Stimulated activated CD4-positive, alpha-beta T cell treated with anti-CD3 and anti-CD28 coated beads, Interleukin-15, amount 100 ng/mL, for 1 hour (primary cell): ENCODE results near the gene DGCR6L.
"Not testable (repeated sequence)": the region's sequence is repeated elsewhere in the genome, so short reads cannot be mapped to it uniquely, and the experiment has no call there.

Experiments
- DNase-seq, 2 donors: peaks; one replicate each; pipeline ENCODE4 v3.0.0-alpha.2; 2020; ENCODE audit warnings: low read depth in 1 of 2, low spot score in 1 of 2

DGCR6L gene

DNA sequence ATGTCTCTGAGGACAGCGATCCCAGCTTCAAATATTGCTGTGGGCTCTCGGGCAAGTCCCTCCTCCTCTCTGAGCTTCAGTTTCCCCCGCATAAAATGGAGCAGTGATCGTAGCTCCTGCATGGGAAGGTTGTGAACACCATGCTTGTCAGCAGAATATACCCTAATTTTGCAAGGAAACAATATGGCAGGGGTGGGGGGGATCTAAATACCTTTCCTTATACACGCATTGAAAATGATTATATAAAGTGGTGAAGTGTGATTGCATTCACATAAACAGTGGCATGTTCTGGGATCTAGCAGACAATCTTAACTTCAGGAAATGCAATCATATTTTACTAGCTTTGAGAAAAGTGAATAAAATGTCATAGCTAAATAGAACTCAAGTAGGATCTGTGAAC lies 27.8 kb downstream of the DGCR6L start:
- DNase-seq, result no peak

DNA sequence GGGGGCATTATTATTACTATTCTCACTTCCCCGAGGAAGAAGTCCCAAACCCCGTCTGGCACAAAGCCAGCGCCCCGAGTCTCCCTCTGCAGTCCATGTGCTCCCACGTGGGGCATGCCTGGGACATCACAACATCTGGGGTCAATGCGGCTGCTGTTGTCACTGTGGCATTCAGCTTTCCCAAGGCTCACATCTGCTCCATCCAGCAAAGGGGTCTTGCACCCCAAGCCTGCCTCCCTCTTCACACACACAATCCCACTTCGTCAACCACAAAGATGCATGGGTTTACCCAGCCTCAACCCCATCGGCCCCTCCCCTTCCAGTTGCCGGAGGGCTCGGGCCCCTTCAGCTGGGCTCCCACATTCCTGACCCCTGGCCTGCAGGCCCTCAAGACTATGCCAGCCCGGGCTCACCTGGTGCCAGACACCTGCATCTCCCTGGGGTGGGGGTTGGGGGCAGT lies 28.2 kb downstream of the DGCR6L start:
- DNase-seq, result no peak

DNA sequence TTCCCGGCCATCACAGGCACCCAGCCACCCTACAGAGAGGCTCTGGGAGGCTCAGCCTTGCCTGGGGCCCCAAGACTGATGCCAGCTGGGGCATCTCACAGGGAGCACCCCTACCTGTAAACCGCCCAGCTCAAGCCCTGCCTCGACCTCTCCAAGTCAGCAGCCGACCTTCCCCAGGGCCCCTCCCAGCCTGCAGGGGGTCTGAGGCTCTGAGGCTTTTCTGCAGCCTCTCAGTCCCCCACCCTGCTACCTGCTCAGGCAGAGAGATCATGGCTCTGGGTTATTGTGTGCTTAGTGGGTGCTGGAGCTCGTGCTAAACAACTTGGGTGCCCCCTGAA lies 28.6 kb downstream of the DGCR6L start:
- no peak for DNase-seq

DNA sequence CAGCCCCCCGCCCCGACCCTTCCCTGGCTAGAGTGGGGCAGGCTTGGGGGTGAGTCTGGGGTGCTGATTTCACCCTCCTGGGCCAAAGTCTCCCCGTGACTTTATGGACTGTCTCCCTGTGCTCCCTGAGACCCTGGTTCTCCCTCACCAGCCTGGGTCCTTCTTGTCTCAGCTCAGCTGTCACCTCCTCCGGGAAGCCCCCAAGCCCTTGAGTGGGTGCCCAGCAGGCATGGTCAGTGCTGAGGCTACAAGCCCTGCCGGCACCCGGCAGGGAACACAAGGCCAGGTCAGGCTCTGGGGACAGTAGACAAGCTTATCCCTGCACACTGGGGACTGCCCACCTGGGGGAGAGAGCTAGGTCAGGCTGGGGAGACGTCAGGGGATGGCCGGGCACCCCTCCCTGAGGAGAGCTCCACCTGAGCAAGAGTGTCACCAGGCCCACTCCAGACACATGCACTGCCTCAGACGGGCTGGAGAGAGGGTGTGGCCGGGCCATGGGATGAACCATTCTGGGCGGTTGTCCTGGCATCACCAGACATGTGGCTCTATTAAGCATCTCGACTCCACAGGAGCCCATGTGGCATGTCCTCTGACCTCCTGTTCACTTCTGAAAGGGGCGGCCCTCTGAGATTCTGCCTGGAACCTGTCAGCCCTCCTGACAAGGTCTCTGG lies 29.1 kb downstream of the DGCR6L start:
- DNase-seq, result no peak

DNA sequence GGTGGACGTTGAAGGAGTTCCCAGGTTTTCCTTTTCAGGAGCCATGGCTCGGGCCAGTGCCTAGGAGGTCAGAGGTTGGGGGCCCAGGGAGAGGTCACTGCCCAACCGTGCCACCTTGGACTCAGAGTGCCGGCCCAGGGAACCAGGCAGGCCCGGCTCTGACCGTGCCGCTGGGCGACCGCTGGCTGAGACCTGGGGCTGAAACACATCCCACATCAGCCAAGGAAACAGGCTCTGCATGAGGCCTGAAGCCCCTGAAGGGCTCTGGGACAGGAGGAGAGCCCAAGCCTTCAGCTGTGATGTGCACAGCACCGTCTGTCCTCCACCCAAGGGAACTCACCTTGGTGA lies 29.8 kb downstream of the DGCR6L start:
- DNase-seq, result no peak

DNA sequence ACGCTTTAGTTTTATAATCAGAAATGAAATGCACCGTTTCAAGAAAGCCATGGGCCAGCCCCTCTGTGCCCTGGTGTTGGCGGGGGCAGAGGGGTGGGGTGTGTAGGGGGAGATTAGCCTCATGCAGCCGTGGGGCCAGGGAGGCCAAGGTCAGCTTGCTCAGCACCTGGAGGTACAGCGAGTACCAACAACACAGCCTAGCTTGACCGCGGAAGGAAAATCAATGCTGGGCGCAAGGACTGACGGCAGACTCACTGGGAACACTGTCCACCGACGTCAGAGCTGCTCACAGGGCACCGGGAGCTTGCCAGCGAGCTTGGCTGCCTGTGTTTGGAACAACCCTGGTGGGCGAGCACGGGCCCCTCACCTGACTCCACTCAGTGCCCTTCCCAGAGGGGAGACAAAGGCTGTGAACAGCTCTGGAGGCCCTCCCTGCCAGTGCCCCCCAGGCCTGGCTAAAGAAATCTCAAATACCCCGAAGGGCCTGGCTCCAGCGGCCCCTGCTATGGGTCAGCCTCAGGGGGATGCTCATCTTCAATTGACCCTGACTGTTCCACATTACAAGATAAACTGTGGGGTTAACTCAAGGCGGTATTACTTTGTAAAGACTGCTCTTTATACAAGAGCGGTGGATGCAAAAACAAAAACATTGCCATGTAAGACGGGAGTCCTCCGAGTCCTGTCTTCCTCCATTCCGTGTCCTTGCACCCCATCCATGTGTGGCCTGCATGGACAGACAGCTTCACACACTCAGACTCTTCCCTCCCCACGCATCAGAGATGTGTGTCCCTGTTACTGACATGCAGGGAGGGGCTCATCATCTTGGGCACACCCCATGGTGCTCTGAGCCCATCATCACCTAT lies 30.4 kb downstream of the DGCR6L start:
- not testable (repeated sequence) for DNase-seq

DNA sequence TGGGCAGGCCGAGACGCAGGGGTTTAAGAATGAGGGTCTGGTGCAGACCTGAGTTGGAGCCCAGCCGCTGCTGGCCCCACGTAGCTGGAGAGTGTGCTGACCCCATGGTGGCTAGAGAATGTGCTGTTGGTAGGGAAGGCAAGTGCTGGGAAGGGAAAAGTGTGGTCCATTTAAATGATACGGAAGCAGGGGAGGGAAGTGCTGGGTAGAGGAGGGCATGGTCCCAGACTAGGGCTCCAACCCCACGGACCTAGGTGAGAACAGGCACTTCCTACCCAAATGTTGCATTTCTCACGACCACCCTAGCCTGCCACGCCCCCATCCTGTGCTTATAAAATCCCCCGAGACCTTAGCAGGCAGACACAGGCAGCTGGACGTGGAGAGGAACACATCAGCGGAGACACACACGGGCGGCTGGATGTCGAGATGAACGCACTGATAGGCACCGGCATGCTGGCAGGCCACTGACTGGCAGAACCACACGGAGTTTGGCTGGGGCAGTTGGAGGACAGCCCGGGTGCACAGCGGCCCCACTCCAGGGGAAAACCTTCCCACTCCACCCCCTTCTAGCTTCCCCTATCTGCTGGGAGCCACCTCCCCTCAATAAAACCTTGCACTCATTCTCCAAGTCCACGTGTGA lies 33.0 kb downstream of the DGCR6L start:
- not testable (repeated sequence) for DNase-seq

DNA sequence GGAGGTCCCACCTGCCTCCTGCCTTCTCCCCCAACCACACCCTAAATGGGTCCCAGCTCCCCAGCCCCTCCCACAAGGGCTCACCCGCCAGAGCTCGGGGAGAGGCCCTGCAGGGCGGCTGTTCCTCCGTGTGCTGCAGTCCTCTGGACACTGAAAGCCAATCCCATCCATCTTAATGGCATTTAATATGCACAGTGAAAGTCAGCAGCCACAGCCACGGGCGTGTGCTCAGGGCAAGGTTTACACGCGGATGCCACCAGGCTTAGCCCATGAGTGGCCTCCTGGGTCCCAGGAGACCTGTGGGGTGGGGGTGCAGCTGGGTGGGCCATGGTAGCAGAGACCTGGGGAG lies 33.6 kb downstream of the DGCR6L start:
- not testable (repeated sequence) for DNase-seq

DNA sequence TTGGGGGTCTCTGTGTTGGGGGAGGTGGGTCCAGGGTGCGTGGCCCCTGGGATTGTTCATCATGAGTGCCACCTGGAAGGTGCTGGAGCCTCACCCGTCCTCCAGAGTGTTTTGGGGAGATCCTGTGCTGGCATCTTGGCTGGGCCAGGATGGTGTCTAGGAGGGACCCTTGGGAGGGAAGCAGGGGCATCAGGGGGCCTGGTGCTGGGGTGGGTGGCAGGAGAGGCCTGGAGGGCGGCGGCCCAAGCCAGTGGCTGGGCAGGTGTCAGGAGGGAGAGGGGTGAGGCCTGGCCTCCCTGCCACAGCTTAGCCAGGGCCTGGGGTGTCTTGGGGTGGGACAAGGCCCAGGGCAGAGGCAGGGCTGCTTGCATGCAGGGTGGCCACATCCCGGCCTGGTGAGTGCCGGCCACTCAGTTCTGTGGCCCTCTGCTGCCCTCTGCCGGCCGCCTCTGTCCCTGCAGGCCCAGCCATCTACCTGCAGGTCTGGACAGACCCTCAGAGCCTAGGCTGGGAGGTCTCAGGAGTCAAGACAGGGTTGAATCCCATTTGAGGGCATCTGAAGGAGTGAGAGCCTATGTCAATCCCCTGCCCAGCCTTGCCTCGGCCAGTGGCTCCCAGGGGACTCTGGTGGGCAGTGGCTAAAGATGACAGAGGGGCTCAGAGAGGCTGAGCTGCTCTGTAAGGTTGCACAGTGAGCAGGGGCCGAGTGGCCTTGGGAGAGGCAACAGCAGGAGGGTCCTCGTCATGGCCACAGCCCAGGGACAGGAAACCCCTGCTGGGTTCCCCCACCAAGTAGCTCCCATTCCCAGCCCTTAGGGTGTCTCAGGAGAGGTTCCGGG lies 34.2 kb downstream of the DGCR6L start:
- DNase-seq, result peak; percentile 57 to 77

DNA sequence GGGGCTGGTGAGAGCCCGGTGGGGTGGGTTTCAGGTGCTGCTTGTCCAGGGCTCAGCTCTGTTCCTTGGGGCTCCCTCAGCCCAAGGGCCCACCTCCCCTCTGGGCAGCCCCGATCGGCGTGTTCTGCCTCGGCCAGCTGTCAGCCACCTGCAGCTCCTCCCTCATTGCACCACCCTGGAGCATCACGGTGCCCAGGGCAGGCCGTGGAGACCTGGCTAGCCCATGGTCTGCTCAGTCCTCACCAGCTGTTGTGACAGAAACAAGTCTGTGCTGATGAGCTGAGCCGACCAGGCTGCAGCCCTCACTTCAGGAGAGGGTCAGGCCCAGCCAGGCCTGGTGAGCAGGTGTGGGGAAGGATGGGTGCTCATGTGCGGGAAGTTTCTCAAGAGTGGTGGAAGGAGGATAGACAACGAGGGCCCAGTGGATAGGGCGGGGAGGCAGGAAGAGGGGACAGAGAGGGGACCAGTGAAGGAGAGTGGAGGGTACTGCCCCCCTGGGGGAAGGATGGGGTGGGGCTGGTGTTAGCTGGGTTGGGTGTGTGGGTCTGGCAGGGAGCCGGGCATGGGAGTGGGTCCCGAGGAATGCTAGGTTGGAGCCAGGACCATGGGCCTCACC lies 35.3 kb downstream of the DGCR6L start:
- DNase-seq, result no peak

DNA sequence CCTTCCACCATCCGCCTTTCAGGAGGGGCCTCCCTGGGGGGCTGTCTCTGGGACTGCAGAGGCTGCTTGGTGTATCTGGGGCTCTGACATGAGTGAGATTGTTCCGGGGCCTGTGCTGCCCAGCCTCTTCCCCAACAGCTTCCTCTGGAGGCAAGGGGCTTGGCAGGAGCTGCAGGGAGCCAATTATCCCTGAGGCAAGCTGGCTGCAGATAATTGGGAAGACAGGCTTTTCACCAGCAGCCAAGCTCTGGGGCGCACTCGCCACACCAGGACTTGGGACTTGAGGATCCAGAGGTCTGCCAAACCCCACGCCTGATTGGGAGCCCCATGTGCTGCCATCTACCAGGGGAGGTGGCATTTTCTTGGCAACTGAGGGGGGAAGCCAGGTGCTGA lies 36.2 kb downstream of the DGCR6L start:
- DNase-seq, result no peak

DNA sequence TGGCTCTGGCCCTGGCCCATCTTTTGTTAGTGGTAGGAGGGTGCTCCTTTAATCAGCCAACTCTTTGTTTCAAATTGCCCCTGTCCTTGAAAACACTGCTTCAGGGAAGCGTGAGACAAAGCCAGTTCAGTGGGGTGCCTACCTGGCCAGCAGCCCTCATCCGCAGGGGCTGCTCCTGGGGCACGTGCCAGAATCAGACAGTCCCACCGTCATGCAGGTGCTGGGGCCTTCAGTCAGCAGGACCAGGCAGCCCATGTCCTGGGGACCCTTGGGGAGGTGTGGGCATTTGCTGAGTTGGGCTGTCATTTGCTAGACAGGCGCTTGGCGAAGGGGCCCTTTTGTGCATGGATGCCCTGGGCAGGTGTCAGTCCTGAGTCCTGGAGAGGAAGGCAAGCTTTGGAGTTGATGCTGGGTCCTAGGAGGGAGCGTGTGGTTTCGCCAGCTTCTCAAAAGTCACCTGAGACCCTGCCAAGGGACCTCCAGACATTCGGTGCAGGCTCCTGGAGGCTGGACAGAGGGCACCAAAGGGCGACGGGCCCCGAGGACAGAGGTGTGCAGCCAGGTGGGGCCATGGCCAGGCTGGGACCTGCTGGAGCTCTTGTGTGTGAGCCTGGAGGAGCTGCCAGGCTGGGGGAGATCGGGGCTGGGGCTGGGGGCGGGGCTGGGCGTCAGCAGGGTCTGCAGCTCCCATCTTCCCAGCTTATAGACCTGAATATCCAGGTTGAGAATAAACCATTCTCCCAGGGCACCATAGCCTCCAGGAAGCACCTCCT lies 36.8 kb downstream of the DGCR6L start:
- DNase-seq, result no peak

DNA sequence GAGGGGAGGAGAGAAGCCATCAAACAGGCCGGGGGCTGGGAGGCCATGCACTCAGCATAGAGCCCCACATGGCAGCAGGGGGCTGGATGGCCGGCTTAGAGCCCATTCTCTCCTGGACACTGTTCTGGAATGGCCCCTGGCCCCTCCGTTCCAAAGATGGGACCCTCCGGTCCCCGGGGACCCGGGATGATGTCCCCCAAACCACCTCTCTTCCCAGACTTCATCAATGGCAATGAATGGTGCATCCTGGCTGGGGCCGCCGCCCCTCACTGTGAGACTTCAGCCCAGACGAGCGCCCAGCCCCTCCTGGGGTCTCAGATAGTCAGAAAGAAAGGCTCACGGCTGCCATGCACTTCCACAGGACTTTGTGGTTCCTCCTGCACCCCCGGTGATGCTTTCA lies 38.0 kb downstream of the DGCR6L start:
- DNase-seq, result no peak

DNA sequence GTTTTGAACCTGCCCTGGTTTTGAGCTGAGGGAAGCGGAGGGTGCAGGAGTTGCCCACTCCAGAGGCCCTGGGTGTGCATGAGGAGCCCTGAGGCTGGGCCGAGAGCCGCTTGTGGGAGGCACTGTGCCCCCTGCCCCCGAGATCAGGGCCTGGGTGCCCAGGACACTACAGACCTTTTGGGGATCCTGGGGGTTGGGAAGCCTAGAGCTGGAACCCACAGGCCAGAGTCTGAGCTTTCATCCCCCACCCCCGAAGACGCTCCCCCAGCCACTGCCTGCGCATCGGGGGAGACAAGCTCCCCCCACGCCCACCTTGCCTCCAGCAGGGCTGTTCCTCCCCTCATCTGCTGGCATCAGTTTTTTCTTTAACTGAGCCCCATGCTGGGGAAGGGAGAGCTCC lies 38.4 kb downstream of the DGCR6L start:
- not testable (repeated sequence) for DNase-seq

DNA sequence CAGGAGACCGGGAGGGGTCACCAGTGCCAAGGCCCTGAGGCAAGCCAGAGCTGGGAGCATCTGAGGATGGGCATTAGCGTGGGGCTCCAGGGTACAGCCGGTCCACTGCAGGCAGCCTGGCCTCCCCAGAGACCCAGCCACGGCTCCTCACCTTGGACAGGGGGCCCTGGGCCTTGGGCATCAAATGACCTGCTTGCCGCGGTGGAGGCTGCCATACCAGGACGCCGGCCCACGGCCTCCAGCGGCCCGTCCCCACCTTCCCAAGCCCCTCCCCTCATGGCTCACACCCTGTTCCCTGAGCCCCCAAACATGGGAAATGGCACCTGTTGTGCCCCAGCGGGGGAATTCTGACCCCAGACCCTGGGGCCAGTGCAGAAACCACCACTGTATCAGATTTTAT lies 39.0 kb downstream of the DGCR6L start:
- no peak for DNase-seq

DNA sequence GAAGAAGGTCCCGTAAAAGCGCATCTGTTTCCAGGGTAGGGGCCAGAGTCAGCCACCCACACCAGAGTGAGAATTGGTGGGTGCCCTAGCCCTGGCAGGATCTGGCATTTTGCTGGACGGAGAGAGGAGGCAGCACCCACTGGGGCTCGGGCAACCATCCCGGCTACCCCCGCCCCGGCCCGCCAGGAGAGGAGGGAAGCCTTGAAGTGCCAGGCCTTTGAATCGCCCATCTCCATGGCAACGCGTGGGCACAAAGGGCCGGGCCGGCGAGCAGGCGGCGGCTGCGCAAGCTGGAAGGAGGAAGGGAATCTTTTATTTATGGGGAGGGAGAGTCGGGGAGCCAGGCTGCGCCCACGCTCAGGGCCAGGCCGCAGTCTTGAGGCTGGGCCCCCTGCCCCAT lies 39.7 kb downstream of the DGCR6L start:
- not testable (repeated sequence) for DNase-seq

DNA sequence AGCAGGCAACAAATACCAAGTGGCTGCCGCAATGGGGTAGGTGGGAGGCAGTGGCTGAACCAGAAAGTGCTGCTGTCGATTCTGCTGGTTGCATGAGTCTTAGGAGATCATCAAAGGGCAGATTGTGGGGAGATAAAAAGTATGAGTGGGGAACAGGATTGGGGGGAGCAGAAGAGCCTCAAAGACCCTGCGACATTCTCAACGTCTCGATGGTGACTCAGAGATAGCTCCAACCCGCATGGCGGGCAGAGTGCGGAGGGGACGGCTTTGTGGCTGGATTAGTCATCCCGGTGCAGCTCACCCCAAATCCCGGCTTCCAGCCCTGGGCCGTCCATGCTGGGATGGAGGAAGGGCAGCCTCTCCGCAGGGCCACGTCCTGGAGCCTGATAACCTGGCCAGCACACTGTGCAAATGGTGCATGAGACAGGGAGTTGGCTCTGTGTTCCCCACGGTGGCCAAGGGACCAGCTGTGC lies 40.2 kb downstream of the DGCR6L start:
- no peak for DNase-seq

DNA sequence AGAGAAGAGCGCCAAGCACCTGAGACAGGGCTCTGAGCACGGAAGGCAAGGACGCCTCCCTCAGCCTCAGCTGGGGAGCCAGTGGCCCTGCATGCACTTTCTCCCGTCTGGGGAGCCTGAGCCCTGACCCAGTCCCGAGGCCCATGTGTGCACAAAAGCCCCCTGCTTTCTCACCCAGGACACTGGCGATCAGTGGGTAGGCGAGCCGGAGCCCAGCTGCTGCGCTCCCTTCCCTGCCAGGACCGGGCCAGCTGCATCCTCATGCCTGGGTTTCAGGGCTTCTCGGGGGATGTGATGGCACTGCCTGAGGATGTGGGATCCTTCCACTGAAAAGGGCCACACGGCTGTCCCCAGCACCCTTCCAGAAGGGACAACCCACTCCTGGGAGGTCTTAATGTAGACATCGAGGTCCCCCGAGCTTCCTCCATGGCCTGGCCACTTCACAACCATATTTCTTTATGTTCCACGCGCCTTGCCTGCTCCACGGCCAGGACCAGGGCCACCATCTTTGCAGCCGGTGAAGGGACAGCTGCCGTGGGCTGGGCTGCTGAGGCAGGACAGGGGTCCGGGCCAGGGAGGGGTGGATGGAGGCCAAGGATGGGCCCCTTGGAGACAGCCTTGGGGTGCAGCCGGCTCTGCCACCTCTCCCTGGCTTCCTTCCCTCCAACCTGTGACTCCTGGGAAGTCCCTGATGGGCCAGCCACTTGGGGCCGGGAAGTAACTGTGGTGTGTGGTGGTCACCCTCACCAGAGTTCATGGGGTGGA lies 41.0 kb downstream of the DGCR6L start:
- not testable (repeated sequence) for DNase-seq

DNA sequence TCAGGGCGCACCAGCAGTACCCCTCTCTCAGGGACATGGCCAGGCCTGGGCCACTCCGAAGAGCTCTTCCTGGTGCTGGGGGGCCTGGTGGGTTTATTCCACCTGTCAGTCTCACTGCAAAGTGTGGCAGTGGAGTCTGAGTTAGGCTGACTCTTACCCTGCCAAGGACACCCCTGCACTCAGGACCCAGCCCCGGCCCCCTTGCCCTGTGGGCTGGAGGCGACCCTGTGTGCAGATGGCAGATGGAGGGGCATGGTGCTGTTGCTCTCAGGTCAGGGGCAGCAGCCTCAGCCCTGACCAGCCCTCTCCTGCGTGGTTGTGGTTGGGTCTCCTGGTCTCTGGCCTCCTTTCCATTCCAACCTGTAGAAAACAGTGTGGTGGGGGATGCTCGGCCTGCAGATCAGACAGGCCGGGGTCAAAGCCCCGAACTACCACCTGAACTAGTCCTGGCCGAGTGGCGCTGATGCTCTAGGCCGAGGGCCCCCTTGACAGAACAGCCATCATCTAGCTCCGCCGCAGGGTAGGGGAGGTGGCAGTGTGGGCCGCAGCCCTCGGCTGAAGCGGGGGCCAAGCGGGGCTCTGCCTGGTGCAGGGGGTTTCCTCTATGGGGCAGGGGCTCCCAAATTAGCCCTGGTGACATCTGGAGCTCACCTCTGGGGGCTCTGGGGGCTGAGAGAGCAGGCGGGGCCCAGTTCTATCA lies 41.8 kb downstream of the DGCR6L start:
- DNase-seq, result not testable (repeated sequence)
